SKM-1 (cell line): ENCODE data around the gene LGALS14.
"Not testable (repeated sequence)": the region's sequence is repeated elsewhere in the genome, so short reads cannot be mapped to it uniquely, and the experiment has no call there.

Experiments
- DNase-seq: peaks from one replicate; lab custom pipeline; 2025; ENCODE audit not compliant: unreplicated experiment; lab: John Stamatoyannopoulos, UW

Gene LGALS14

DNA sequence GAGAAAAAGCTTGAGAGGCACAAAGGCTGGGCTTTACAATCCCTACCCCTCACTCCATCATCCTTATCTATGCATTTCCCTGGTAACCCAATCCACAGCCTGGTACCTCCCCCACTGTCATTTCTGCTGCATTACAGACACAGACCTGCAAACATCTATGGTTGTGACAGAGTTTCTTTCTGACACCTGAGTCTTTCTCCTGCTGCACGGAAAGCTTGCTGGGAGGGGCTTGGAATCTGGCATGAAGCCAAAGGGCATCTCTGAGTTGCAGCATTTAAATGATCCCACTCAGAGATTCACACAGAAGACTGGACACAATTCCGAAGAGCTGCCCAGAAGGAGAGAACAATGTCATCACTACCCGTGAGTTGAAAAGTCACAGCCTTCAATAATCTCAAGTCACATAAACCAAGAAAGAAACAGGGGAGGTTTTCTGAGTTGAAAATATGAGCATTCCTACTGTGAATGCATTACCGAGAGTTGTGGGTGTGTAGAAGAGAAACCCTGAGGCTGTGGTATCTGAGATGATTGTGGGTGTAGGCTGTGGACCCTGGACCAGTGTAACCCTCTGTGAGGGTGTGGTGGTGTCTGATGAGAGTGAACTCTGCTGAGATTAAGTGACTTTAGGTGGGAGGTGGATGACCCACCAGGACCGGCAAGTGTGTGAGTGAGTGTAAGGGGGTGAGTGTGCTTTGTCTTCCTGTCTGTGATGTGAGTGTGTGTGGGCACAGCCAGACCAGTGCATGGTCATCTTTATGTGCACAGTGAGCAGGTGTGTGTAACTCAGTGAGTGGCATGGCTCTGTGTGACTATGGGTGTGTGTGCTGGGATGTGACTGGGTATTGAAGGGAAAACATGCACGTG, at the start of gene LGALS14:
Gene LGALS14, plus strand, starts transcription at position 301 of the 864 bp plus-strand sequence. Its CDS starts 48 bp downstream, at position 349.
- no peak for DNase-seq

GRCh38 chr19:39655613-39656012, 48.7 kb upstream of the LGALS14 start, which contains the start of gene LGALS16:
TSS of gene LGALS16 (plus strand) at chr19:39655913. CDS start at chr19:39655962, 49 bp downstream.
- DNase-seq = no peak

- DNase-seq = no peak
Measured at GRCh38 chr19:39659791-39660190, 44.5 kb upstream of the LGALS14 start.

DNA sequence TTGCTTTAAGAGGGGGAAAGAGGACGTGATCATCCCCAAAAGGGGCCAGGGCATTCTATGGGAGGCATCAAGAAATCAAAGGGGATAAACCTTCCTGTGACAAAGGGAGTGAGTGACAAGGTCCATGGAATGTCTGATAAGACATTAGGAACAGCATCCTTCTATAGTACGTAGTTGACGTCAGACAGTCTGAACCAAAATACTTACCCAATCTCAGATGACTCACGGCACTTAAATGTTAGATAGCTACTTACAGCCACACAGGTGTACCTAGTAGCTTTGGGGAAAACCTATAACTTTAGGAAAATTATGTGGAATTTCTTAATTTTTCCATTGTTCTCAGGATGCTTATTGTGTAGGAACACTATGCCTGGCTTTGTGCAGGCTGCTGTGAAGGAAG, 43.6 kb upstream of the LGALS14 start:
- no peak for DNase-seq

GRCh38 chr19:39661565-39661964, 42.7 kb upstream of the LGALS14 start:
- DNase-seq = no peak

DNA sequence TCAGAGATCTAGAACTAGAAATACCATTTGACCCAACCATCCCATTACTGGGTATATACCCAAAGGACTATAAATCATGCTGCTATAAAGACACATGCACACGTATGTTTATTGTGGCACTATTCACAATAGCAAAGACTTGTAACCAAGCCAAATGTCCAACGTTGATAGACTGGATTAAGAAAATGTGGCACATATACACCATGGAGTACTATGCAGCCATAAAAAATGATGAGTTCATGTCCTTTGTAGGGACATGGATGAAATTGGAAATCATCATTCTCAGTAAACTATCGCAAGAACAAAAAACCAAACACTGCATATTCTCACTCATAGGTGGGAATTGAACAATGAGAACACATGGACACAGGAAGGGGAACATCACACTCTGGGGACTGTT, 34.4 kb upstream of the LGALS14 start:
- not testable (repeated sequence) for DNase-seq

DNA sequence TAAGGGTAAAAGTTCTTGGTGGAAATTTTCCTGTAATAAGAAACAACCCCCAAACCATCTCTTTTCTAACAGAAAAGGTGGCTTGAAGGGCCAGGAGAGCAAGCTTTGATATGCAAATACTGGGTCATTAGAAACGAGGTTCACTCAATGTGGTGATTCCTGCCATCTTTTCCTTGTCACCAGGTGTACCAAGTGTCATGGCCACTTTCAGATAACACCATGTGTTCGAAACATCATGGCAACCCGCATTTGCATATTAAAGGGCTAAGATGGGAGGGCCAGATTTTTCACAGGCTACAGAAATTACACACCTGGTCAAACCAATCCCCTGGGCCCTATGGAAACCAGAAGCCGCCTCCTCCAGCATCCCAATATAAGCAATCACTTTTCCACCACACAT, 33.3 kb upstream of the LGALS14 start:
- DNase-seq = no peak

GRCh38 chr19:39671739-39672363, 32.4 kb upstream of the LGALS14 start:
- peak; percentile 46 for DNase-seq

DNA sequence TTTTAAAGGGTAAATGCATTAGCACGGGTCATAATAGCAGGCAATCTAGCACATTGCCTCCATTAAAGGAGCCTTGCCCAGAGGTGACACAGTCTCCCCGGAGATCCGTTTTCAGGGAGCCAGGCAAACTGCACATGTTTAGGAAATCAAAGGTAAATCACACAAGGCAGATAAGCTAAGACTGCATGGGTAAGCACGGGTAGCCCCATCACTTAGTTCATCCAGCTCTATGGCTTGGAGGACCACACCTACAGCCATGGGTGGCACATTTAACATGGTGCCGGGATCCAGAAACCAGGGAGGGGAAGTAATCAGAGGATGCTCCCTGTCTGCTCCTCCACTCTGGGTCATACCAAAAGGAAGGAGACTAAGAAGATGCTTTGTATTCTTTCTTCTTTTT, 31.8 kb upstream of the LGALS14 start:
- no peak for DNase-seq

DNA sequence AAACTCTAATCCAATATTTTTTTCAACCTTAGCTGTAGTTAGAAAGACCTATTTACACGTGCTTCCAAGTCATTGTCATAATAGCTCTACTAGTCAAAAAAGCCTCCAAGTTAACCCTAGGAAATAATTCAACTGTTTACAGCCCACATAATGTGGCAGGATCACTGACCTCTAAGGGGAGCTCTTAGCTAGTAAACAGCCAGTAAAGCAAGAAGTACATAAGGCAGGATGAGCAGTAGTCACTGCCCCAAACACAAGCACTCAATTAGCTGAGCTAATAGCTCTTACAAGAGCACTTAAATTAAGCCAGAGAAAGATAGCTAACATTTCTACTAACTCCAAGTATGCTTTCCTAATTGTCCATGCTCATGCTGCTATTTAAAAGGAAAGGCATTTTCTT, 30.4 kb upstream of the LGALS14 start:
- not testable (repeated sequence) for DNase-seq

DNA sequence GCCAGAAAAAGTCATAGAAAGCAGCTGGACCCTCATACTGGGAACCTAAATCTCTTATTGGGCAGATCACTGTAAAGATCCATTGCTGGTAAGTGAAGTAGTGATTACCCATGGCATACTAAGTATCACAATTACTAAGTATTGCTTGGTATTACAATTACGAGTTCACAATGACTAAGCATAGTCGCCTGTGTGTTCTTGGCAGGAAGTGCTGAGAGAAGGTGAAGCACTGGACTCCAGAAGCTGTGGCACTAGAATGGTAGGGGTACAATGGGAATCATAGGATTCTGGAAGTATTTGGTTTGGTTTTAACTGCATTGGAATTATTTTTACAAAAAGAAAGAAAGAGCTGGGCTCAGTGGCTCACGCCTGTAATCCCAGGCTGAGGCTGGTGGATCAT, 28.3 kb upstream of the LGALS14 start:
- DNase-seq = no peak

- DNase-seq = no peak
Measured at GRCh38 chr19:39677961-39678889, 26.1 kb upstream of the LGALS14 start.

DNA sequence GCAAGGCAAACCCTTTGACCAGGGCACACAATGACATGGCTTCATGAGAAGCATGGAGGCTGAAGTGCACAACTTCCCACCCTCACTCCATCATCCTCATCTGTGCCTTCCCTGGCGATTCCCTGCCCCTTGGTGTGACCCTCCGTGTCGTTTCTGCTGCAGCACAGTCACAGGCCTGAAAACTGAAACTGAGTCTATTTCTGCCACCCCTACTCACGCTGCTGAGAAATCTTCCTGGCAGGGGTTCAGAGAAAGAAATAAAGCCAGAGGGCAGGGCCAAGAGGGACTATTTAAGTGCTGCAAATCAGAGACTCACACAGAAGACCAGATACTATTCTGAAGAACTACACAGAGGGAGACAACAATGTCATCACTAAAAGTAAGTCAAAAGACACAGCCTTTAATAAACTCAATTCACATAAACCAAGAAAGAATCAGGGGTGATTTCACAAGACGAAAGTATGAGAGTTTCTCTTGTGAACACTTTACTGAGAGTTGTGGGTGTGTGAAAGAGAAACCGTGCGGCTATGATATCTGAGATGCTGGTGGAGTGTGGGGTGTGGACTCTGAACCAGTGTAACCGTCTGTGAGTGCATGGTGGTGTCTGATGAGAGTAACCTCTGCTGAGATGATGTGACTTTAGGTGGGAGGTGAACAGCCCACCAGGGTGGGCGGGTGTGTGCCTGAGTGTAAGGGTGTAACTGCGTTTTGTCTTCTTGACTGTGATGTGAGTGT, 25.1 kb upstream of the LGALS14 start:
- DNase-seq = no peak

DNA sequence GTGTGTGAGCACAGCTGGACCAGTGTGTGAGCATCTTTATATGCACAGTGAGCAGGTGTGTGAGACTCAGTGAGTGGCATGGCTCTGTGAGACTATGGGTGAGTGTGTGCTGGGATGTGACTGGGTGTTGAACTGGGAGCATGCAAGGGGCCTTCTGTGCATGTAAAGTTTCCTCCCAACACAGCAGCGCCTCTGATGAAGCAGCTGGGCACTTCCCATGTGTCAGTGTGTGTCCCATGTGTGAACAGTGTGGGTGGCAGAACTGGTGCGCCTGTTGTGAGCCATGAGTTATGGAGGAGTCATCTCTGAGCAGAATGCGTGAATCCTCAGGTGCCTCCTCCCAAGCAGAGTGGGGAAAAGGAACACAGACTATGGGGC, 24.5 kb upstream of the LGALS14 start:
- DNase-seq = no peak

- DNase-seq = no peak
Measured at GRCh38 chr19:39680593-39680992, 23.7 kb upstream of the LGALS14 start.

- no peak for DNase-seq
Measured at GRCh38 chr19:39681416-39681815, 22.9 kb upstream of the LGALS14 start.

- DNase-seq = no peak
Measured at GRCh38 chr19:39684267-39684666, 20.0 kb upstream of the LGALS14 start.

DNA sequence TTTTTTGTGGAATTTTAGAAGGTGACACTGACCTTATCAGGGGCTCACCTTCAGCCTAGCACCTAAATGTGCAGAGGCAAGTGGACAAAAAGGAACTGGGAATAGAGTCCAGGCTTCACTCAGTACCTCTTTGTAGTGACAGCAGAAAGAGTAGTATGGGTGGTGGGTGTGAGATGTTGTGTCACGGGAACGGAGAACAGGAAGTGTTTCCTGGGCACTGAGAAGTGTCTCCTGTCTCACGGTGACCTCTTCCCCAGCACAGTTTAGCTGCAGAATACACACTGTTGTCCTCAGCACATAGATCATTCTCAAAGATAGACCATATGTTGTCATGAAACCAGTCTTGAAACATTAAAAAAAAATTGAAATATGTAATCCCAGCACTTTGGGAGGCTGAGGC, 17.5 kb upstream of the LGALS14 start:
- DNase-seq = no peak

- not testable (repeated sequence) for DNase-seq
Measured at GRCh38 chr19:39688637-39689036, 15.6 kb upstream of the LGALS14 start.

GRCh38 chr19:39692166-39692565, 12.1 kb upstream of the LGALS14 start:
- no peak for DNase-seq

- no peak for DNase-seq
Measured at GRCh38 chr19:39692822-39693221, 11.5 kb upstream of the LGALS14 start.
